GM19395 (cell line): ENCODE data around the gene CES4A.
A peak's percentile ranks its signal among the peaks of the same experiment; 100 is the strongest.
"Not testable (repeated sequence)": the region's sequence is repeated elsewhere in the genome, so short reads cannot be mapped to it uniquely, and the experiment has no call there.

Source experiments
- ATAC-seq: cut with Tn5 transposase; IDR thresholded peaks from one replicate; pipeline ENCODE4 v1.9.1; 2021; ENCODE audit warnings: mild to moderate bottlenecking, moderate library complexity; ENCODE audit not compliant: unreplicated experiment

CES4A gene

GRCh38 chr16:66988197-66988788 is at the start of gene CES4A:
CES4A (plus strand) TSS chr16:66988589; CDS start chr16:66988773, 184 bp downstream.
- ATAC-seq = no peak

GRCh38 chr16:66939366-66939765 is 49.0 kb upstream of the CES4A start:
- ATAC-seq = no peak

GRCh38 chr16:66940236-66940635 is 48.2 kb upstream of the CES4A start:
- ATAC-seq = no peak

GRCh38 chr16:66942981-66943380 is 45.4 kb upstream of the CES4A start:
- ATAC-seq = no peak

GRCh38 chr16:66943426-66944053 is 44.8 kb upstream of the CES4A start:
- ATAC-seq = no peak

- no peak for ATAC-seq
These were observed 44.3 kb upstream of the CES4A start for GRCh38 chr16:66944054-66944441.

- not testable (repeated sequence) for ATAC-seq
These were observed 43.4 kb upstream of the CES4A start for GRCh38 chr16:66944971-66945370.

GRCh38 chr16:66945939-66946338 is 42.5 kb upstream of the CES4A start:
- ATAC-seq = no peak

- ATAC-seq = no peak
These were observed 41.8 kb upstream of the CES4A start for GRCh38 chr16:66946541-66946940.

GRCh38 chr16:66946974-66947301 is 41.5 kb upstream of the CES4A start:
- ATAC-seq = no peak

- peak; percentile 79 for ATAC-seq
These were observed 40.9 kb upstream of the CES4A start for GRCh38 chr16:66947302-66948065.

GRCh38 chr16:66948134-66948836 is 40.1 kb upstream of the CES4A start:
- no peak for ATAC-seq

- no peak for ATAC-seq
These were observed 39.6 kb upstream of the CES4A start for GRCh38 chr16:66948837-66949225.

GRCh38 chr16:66949472-66949871 is 38.9 kb upstream of the CES4A start:
- ATAC-seq = no peak

- no peak for ATAC-seq
These were observed 38.0 kb upstream of the CES4A start for GRCh38 chr16:66950437-66950836.

- no peak for ATAC-seq
These were observed 37.2 kb upstream of the CES4A start for GRCh38 chr16:66950971-66951790.

- no peak for ATAC-seq
These were observed 35.8 kb upstream of the CES4A start for GRCh38 chr16:66952430-66953110.

GRCh38 chr16:66953462-66954096 is 34.8 kb upstream of the CES4A start:
- no peak for ATAC-seq

GRCh38 chr16:66954097-66954659 is 34.2 kb upstream of the CES4A start:
- ATAC-seq = no peak
